ENCODE measurements around the gene INS. TPM values are rescaled to one million over a fixed set of nuclear protein-coding genes. Genes with fewer than 3 reads are reported as not detected.

INS gene
- total and polyA plus RNA-seq, 4 donors = 1.2 to 3.3 TPM; not detected in 2

GRCh38 chr11:2169626-2170570 is 8.9 kb upstream of the INS start:
- no peak for ATAC-seq (ENCODE audit: insufficient read depth, low FRiP score)
- Histone ChIP-seq H3K4me3 (no peak overlapping the region), H3K27ac (ENCODE audit: low read depth in 1 of 2, low read length in 1 of 2) (no peak overlapping the region), H3K4me1 (ENCODE audit: control insufficient read depth in 5 of 5, insufficient read depth in 5 of 5, low read length in 5 of 5) (peaks cover 0 to 7% (median 0%) of the 10 kb centered on the region in 5 donors), H3K9me3 (ENCODE audit: control insufficient read depth in 4 of 4, insufficient read depth in 3 of 4, low read length in 3 of 4) (no peaks in the 10 kb centered on the region), H3K9ac (ENCODE audit: insufficient read depth in 1 of 2, low read length in 2 of 2) (no peak overlapping the region), H3K36me3 (ENCODE audit: control insufficient read depth in 4 of 4, insufficient read depth in 4 of 4, low read length in 4 of 4) (no peaks in the 10 kb centered on the region), H3K27me3 (ENCODE audit: control insufficient read depth in 3 of 3, insufficient read depth in 3 of 3, low read length in 2 of 3) (no peaks in the 10 kb centered on the region)
- TF ChIP-seq, protein P1, sequence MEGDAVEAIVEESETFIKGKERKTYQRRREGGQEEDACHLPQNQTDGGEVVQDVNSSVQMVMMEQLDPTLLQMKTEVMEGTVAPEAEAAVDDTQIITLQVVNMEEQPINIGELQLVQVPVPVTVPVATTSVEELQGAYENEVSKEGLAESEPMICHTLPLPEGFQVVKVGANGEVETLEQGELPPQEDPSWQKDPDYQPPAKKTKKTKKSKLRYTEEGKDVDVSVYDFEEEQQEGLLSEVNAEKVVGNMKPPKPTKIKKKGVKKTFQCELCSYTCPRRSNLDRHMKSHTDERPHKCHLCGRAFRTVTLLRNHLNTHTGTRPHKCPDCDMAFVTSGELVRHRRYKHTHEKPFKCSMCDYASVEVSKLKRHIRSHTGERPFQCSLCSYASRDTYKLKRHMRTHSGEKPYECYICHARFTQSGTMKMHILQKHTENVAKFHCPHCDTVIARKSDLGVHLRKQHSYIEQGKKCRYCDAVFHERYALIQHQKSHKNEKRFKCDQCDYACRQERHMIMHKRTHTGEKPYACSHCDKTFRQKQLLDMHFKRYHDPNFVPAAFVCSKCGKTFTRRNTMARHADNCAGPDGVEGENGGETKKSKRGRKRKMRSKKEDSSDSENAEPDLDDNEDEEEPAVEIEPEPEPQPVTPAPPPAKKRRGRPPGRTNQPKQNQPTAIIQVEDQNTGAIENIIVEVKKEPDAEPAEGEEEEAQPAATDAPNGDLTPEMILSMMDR (IDR thresholded peaks at IDR 0.05; ENCODE audit: control extremely low read depth, extremely low read depth) = no peak
- DNase-seq = no peak
- WGBS, 2 donors = 72 to 76% methylated on average over 45 of the region's 45 CpGs

DNA sequence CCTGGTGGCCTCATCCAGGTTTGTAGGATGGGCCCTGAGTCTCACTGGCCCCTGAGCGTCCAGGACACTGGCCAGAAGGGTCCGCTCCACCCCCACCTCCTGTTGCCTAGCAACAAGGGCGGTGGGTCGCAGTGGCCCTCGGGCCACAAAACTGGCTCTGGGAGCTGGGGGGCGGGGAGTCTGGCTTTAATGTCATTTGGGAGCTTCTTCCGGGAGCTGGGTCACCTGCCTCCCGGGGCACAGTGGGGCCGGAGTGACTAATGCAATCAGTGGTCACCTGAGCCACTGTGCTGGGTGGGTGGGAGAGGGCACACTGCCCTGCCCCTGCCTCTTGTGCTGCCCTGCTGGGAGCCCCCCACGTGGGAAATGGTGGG is 8.0 kb upstream of the INS start:
- Histone ChIP-seq H3K36me3 (ENCODE audit: control insufficient read depth in 4 of 4, insufficient read depth in 4 of 4, low read length in 4 of 4) (no peaks in the 10 kb centered on the region), H3K27ac (ENCODE audit: low read depth in 1 of 2, low read length in 1 of 2) (no peak overlapping the region), H3K9ac (ENCODE audit: insufficient read depth in 1 of 2, low read length in 2 of 2) (no peak overlapping the region), H3K4me1 (ENCODE audit: control insufficient read depth in 5 of 5, insufficient read depth in 5 of 5, low read length in 5 of 5) (peaks cover 0 to 7% (median 0%) of the 10 kb centered on the region in 5 donors), H3K9me3 (ENCODE audit: control insufficient read depth in 4 of 4, insufficient read depth in 3 of 4, low read length in 3 of 4) (no peaks in the 10 kb centered on the region), H3K27me3 (ENCODE audit: control insufficient read depth in 3 of 3, insufficient read depth in 3 of 3, low read length in 2 of 3) (no peaks in the 10 kb centered on the region), H3K4me3 (no peak overlapping the region)
- ATAC-seq (ENCODE audit: insufficient read depth, low FRiP score) = no peak
- DNase-seq = no peak
- 63 to 77% methylated on average over 10 of the region's 10 CpGs for WGBS, 2 donors
- TF ChIP-seq, protein P1 (IDR thresholded peaks at IDR 0.05; ENCODE audit: control extremely low read depth, extremely low read depth) = no peak

DNA sequence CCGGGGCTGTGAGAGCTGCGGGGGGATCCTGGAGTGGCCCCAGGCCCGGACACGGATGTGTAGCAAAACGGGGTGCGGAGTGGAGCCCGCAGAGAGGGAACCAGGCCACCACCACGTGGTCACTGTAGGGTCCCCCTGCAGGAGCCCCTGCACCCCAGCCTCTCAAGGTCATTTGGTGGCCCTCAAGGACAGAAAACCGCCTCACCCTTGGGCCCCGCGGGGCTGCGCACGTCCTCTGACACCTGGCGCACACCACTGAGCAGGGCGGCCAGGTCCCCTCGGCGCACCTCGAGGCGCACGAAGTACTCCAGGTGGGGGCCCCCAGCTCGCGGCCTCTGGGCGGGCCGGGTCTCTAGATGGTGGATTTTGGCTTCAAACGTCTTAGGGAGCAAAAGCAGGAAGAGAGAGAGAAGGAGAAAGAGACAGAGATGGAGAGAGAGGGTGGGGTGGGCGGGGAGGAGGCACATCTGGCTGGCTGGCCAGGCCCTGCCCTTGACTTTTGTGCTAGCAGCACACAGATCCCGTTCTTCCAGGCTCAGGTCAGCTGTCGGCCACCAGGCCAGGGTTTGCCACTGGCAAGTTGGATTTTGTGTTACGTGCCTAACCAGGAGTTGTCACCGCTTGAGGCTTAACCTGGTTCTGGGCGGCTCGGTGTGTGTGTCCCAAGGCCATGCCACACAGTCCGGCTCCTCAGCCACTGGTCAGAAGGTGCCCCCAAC is 7.4 kb upstream of the INS start:
- Histone ChIP-seq H3K9me3 (ENCODE audit: control insufficient read depth in 4 of 4, insufficient read depth in 3 of 4, low read length in 3 of 4) (no peaks in the 10 kb centered on the region), H3K27me3 (ENCODE audit: control insufficient read depth in 3 of 3, insufficient read depth in 3 of 3, low read length in 2 of 3) (no peaks in the 10 kb centered on the region), H3K36me3 (ENCODE audit: control insufficient read depth in 4 of 4, insufficient read depth in 4 of 4, low read length in 4 of 4) (no peaks in the 10 kb centered on the region), H3K9ac (ENCODE audit: insufficient read depth in 1 of 2, low read length in 2 of 2) (no peak overlapping the region), H3K27ac (ENCODE audit: low read depth in 1 of 2, low read length in 1 of 2) (no peak overlapping the region), H3K4me1 (ENCODE audit: control insufficient read depth in 5 of 5, insufficient read depth in 5 of 5, low read length in 5 of 5) (peaks cover 0 to 7% (median 0%) of the 10 kb centered on the region in 5 donors), H3K4me3 (no peak overlapping the region)
- no peak for ATAC-seq (ENCODE audit: insufficient read depth, low FRiP score)
- DNase-seq = no peak
- 85 to 93% methylated on average over 31 to 33 of the region's 33 CpGs for WGBS, 2 donors
- TF ChIP-seq, protein P1 (IDR thresholded peaks at IDR 0.05; ENCODE audit: control extremely low read depth, extremely low read depth) = no peak

Data from lung (tissue), 12 donors.